Upper lobe of left lung (tissue), 4 donors: ENCODE results near the gene BHLHE40.

Source experiments
- EP300 ChIP-seq, 4 donors: sonication (generic); formaldehyde crosslinking; IDR thresholded peaks; one replicate each; pipeline ENCODE4 v1.5.1; 2017; ENCODE audit warnings: antibody characterized with exemption in 4 of 4, control low read depth in 2 of 4
- POLR2A ChIP-seq, 4 donors: fragments of 450-650 bp; IDR thresholded peaks; one replicate each; pipeline ENCODE4 v1.5.1; 2016 to 2017; ENCODE audit warnings: antibody characterized with exemption in 4 of 4, mild to moderate bottlenecking in 2 of 4
- POLR2AphosphoS5 ChIP-seq, 2 donors: sonication (generic); formaldehyde crosslinking; IDR thresholded peaks; one replicate each; pipeline ENCODE4 v1.5.1; 2017; ENCODE audit warnings: antibody characterized with exemption in 2 of 2
- TF ChIP-seq, protein P1 (sequence below), 6 experiments: fragments of 450-650 bp in 4 of 6; fragments of 200-600 bp in 2 of 6; sonication (generic) in 2 of 6; IDR thresholded peaks; one replicate each; pipeline ENCODE4 v1.5.1; 2016 to 2019; ENCODE audit warnings: antibody characterized with exemption in 6 of 6

DNA sequence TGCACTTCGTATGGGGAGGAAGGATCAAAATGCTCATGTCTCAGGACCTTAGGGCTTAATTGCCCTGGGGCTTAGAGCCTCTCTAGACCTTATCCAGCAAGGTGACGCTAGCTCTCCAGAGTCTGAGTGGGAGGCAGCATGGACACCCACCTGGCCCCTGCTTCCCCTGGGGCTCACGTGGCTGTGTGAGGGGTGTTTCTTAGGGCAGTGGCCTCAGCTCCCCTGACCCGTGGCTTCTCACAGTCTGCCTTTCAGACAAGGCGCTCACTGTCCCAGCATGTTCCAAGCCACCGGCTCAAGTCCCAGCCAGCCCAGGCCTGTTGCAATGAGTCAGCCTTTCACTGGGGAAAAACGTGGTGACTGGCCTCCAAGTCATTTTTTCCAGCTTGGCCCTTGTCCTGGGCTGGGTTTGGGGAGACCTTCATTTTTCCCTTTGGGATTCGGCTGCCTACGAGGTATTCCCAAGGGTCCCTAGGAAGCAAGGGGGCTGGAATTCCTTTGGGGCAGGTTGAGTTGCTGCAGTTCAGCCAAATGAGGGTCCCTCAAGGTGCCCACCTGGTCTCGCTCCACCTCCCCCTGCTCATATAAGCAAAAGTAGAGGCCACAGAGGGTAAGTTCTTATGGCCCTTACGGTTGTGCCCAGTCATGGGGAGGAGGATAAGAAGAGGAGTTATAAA is 15.7 kb downstream of the BHLHE40 start:
- TF ChIP-seq, protein P1, sequence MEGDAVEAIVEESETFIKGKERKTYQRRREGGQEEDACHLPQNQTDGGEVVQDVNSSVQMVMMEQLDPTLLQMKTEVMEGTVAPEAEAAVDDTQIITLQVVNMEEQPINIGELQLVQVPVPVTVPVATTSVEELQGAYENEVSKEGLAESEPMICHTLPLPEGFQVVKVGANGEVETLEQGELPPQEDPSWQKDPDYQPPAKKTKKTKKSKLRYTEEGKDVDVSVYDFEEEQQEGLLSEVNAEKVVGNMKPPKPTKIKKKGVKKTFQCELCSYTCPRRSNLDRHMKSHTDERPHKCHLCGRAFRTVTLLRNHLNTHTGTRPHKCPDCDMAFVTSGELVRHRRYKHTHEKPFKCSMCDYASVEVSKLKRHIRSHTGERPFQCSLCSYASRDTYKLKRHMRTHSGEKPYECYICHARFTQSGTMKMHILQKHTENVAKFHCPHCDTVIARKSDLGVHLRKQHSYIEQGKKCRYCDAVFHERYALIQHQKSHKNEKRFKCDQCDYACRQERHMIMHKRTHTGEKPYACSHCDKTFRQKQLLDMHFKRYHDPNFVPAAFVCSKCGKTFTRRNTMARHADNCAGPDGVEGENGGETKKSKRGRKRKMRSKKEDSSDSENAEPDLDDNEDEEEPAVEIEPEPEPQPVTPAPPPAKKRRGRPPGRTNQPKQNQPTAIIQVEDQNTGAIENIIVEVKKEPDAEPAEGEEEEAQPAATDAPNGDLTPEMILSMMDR (IDR thresholded peaks at IDR 0.05), result no peak
- TF ChIP-seq POLR2A (IDR thresholded peaks at IDR 0.05), result no peak
- no peak for TF ChIP-seq POLR2AphosphoS5 (IDR thresholded peaks at IDR 0.05)
- no peak for TF ChIP-seq EP300 (IDR thresholded peaks at IDR 0.05)
